A549 (cell line): ENCODE measurements around the gene SART1.

Experiments used
- RNF2 ChIP-seq: fragments of 200-600 bp; sonication (generic); IDR thresholded peaks from 2 replicates; pipeline ENCODE4 v1.6.1; 2016; ENCODE audit warnings: low read depth, mild to moderate bottlenecking, antibody characterized with exemption, moderate library complexity, borderline replicate concordance
- ZNF302 ChIP-seq: fragments of 250-450 bp; sonication (Bioruptor Pico); IDR thresholded peaks from 2 replicates; pipeline ENCODE4 v1.9.0; 2021; ENCODE audit warnings: inconsistent platforms, mild to moderate bottlenecking, moderate library complexity
- TF ChIP-seq, protein P1 (sequence below): fragments of >200 bp; sonication (Bioruptor Twin); formaldehyde crosslinking; IDR thresholded peaks from 3 replicates; pipeline ENCODE4 v1.5.1; 2016
- TF ChIP-seq, protein P2 (sequence below): fragments of >200 bp; sonication (Bioruptor Twin); formaldehyde crosslinking; IDR thresholded peaks from 3 replicates; pipeline ENCODE4 v1.6.1; 2016

DNA sequence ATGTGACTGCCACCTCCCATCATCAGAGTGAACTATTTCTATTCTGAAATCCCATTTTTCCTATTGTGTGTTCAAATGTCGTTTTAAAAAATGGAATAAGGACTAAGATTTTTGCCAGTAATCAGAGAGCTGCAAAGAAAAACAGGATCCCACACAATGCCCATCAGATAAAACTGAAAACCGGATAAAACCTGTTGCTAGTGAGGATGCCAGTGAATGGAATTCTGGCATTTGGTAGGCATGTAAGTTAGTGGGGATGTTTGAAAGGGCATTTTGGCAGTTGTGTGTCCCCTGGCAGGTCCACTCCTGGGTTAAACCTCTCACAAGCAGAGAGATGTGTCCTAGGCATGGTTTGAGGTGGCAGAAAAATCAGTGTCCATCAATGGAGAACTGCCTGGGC, 36.1 kb upstream of the SART1 start:
- TF ChIP-seq, protein P1, sequence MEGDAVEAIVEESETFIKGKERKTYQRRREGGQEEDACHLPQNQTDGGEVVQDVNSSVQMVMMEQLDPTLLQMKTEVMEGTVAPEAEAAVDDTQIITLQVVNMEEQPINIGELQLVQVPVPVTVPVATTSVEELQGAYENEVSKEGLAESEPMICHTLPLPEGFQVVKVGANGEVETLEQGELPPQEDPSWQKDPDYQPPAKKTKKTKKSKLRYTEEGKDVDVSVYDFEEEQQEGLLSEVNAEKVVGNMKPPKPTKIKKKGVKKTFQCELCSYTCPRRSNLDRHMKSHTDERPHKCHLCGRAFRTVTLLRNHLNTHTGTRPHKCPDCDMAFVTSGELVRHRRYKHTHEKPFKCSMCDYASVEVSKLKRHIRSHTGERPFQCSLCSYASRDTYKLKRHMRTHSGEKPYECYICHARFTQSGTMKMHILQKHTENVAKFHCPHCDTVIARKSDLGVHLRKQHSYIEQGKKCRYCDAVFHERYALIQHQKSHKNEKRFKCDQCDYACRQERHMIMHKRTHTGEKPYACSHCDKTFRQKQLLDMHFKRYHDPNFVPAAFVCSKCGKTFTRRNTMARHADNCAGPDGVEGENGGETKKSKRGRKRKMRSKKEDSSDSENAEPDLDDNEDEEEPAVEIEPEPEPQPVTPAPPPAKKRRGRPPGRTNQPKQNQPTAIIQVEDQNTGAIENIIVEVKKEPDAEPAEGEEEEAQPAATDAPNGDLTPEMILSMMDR = no peak
- TF ChIP-seq RNF2 = no peak
- TF ChIP-seq, protein P2, sequence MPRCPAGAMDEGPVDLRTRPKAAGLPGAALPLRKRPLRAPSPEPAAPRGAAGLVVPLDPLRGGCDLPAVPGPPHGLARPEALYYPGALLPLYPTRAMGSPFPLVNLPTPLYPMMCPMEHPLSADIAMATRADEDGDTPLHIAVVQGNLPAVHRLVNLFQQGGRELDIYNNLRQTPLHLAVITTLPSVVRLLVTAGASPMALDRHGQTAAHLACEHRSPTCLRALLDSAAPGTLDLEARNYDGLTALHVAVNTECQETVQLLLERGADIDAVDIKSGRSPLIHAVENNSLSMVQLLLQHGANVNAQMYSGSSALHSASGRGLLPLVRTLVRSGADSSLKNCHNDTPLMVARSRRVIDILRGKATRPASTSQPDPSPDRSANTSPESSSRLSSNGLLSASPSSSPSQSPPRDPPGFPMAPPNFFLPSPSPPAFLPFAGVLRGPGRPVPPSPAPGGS = no peak
- TF ChIP-seq ZNF302 (CRISPR knock-in tag) = no peak
